GM12873 (cell line): ENCODE measurements around the gene LCP1.

Source experiments
- TF ChIP-seq, protein P1 (sequence below): IDR thresholded peaks from 2 replicates; pipeline ENCODE4 v1.5.1; 2012; ENCODE audit warnings: low read depth, mild to moderate bottlenecking, moderate library complexity, low read length, control low read depth; ENCODE audit not compliant: insufficient read depth; ENCODE audit errors: missing control alignments

Gene LCP1

DNA sequence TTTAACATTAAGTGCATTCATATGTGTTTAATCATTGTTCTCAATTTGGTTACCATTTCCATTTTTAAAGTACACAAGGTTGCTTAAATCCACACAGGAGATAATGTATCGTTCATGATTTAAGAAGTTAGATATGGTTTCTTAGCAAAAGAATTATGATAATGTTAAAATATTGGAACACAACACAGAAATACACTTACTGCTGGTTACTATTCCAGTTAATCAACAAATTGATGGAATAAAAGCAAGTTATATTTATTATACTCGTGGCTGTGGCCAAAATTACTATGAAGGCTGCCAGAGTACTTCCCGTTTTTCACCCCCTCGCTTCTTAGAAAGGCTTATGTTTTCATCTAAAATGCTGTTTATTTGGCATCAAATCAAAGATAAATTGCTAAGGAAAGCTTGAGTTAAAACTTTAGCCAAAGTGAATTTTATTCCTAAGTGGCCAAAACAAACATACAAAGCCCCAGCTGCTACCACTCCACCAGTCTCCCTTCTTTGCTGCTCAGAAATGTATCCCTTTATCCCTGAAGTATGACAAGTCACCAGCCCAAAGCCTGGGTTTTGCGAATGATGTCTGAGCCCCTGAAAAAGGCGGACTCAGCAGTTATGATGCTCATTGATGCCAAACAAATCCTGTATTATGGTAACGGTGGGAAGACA is 27.7 kb downstream of the LCP1 start:
- TF ChIP-seq, protein P1, sequence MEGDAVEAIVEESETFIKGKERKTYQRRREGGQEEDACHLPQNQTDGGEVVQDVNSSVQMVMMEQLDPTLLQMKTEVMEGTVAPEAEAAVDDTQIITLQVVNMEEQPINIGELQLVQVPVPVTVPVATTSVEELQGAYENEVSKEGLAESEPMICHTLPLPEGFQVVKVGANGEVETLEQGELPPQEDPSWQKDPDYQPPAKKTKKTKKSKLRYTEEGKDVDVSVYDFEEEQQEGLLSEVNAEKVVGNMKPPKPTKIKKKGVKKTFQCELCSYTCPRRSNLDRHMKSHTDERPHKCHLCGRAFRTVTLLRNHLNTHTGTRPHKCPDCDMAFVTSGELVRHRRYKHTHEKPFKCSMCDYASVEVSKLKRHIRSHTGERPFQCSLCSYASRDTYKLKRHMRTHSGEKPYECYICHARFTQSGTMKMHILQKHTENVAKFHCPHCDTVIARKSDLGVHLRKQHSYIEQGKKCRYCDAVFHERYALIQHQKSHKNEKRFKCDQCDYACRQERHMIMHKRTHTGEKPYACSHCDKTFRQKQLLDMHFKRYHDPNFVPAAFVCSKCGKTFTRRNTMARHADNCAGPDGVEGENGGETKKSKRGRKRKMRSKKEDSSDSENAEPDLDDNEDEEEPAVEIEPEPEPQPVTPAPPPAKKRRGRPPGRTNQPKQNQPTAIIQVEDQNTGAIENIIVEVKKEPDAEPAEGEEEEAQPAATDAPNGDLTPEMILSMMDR = no peak

DNA sequence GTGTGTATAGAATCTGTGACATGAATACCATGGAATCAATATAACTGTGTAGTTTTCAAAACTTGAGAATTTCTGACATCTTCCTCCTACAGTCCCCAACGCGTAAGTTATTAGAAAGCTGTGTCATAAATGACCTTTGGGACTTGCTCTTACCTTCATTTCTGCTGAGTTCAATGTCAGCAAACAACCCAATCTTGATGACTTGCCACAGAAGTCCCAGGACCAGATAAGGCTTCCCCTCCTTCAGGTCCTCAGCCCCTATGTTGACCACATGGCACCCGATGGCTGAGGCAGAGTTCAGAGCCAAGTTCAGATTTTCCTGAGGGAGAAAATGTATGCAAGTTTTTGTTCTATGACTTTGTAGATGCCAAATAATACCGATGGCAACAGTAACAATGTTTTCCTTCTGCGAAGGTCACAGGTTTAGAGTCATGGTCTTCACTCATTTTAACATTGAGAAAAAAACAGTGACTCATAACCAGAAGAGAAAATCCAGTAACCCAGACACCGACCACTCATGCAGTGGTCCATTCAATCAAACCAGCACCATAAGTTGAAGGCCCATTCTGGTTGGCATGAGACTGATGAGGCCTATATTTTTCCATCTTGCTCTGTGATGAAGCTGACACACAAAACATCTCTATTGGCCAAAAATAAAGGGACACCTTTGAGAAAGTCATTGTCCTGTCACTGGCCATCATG is 29.2 kb downstream of the LCP1 start:
- TF ChIP-seq, protein P1 = no peak

DNA sequence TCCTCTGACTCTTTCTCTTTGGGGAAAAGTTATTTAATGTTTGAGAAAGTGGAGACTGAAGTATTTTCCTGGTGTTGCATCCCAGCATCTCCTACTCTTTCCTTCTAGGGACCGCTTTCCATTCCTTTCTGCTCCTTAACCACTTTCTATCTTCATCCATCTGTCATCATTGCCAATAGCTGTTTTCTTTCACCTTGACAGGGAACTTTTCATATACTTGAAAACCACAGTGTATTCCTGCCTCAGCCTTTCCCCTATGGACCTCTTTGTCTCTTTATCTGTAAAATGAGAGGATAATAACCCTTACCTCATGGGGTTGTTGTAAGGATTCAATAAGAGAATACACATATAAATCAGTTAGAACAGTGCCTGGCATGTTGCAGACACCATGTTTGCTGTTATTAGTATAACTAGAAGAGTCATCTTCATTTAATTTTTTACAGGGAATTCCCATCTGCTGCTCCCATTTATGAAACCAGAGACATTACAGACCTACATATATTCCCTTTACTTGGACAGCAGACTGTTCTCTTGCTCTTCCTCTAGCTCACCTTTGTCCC is 31.8 kb downstream of the LCP1 start:
- TF ChIP-seq, protein P1 = no peak

DNA sequence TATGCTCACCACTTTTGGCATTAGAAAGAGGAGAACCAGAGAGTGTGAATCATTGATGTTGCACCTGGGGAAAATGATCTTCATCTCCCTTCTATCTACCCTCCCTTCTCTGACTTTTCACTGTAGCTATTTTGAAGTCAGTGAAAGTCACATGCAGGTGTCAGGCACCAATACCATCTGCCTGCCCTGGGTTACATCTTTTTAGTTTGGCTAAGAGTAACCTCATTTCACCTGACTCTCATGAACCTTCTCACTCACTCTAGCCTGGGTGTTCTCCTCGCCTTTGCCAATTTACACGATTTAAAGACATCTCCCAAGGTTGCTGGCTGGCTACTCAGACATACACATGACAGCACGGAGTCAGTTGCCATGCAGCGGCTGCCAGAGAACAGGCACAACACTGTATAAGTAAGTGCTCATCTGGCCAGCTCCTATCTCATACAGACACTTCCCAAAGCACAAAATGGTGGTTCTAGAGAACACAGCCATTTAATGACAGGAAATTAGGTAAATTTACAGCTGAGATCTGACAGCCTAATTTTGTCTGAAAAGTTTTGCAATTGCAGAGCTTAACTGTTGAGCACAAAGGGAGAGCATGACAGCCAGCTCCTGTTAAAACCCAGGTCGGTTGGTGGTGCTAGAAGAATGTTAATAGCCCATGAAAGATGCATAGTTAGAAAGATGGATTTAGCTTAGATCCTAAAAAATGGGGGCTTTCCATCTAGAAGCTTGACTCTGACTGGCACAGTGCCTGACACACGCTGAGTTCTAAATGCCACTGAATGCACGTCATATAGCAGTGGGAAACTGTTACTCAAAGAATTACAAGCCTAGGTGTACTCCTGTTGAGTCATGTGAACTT is 32.5 kb downstream of the LCP1 start:
- TF ChIP-seq, protein P1 = no peak

DNA sequence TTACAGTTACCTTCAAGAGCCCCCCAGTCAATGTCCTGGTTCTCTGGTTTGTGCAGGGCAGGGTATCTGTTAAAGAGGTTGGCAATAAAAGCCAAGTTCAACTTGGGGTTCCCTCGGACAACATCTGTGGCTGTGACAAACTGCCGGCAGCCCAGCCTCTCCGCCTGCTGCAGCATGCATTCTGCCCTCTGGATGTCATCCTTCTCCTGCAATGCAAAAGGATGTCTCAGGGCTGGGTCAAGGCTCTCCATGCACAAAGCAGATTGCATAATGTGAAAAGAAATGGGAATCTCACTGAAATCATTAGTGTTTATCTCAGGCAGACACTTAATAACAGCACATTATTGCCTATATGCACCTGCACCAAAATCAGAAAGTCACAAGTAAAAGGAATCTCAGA is 35.1 kb downstream of the LCP1 start:
- TF ChIP-seq, protein P1 = no peak

DNA sequence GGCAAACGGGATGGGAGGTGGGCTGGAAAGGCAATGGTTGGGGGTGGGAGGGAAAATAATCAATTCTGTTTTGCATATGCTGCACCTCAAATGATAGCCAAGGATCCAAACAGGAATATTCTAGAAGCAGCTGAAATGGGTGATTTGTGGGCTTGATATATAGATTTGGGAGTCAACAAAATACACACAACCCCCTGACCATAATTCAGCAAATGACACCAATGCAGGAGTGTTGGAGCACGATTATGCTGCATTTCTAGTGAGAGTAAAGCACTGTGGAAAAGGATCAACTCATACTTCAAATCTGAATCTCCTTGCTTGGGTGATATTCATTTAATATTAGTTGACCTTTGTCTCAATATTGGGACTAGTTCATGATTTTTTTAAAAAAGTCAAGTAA is 36.0 kb downstream of the LCP1 start:
- TF ChIP-seq, protein P1 = no peak

DNA sequence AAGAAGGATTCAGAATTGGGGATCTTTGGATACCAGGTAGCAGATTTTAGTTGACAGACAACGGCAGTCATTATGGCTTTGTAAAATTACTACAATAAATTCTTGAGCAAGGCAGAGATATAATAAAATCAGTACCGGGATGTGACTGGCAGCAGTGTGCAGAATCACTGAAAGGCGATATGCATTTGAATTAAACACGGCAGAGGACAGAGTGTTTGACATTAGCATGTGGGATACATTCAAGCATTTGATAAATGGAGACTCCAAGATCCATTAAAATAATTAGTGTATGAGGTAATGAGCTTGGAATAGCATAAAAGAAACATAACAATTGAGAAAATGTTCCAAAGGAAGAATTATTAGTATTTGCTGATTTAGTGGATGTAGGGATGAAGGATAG is 36.8 kb downstream of the LCP1 start:
- TF ChIP-seq, protein P1 = no peak
